Omental fat pad (tissue), 4 donors: Measurements from ENCODE around the gene RBM28. TPM values are rescaled to one million over a fixed set of nuclear protein-coding genes. Genes with fewer than 3 reads are reported as not detected.

Source experiments
- ATAC-seq: fragments of 150-250 bp; one replicate; pipeline ENCODE4 v1.9.1; 2016; ENCODE audit warnings: mild to moderate bottlenecking, moderate library complexity; ENCODE audit not compliant: low FRiP score
- DNase-seq: peaks from one replicate; pipeline ENCODE4 v3.0.0-alpha.2; 2019; ENCODE audit warnings: low spot score
- CTCF ChIP-seq, 3 donors: fragments of 450-650 bp; IDR thresholded peaks; one replicate each; pipeline ENCODE4 v1.5.1; 2016 to 2017; ENCODE audit warnings: antibody characterized with exemption in 3 of 3, mild to moderate bottlenecking in 3 of 3, moderate library complexity in 2 of 3
- total RNA-seq, 4 donors: library from RNA; depleted of rRNA; stranded (reverse); fragments of >200 nt; gene quantifications; one replicate each; pipeline ENCODE4 v1.1.0, GENCODE V29; 2016

The RBM28 gene
- total RNA-seq, 4 donors from 2014 or later: 21.5 to 79.0 (median 29.5) TPM

- DNase-seq (no peak), ATAC-seq (no peak)
- TF ChIP-seq CTCF (IDR thresholded peaks at IDR 0.05): no peak
Observed at GRCh38 chr7:128323459-128324367, 20.0 kb downstream of the RBM28 start.

- no peak for ATAC-seq
Observed at GRCh38 chr7:128323040-128323439, 20.7 kb downstream of the RBM28 start.

GRCh38 chr7:128322040-128322643 is 21.6 kb downstream of the RBM28 start:
- ATAC-seq (no peak), DNase-seq (no peak)
- TF ChIP-seq CTCF (IDR thresholded peaks at IDR 0.05): no peak

More at GRCh38 chr7:128323040-128323439, 20.7 kb downstream of the RBM28 start:
- DNase-seq: no peak
- no peak for TF ChIP-seq CTCF (IDR thresholded peaks at IDR 0.05)

- TF ChIP-seq CTCF (IDR thresholded peaks at IDR 0.05): no peak
- ATAC-seq: no peak
- no peak for DNase-seq
Observed at GRCh38 chr7:128321044-128321422, 22.7 kb downstream of the RBM28 start.

- ATAC-seq (no peak), DNase-seq (no peak)
- TF ChIP-seq CTCF (IDR thresholded peaks at IDR 0.05): no peak
Observed at GRCh38 chr7:128318691-128319090, 25.0 kb downstream of the RBM28 start.

GRCh38 chr7:128311013-128311412 is 32.7 kb downstream of the RBM28 start:
- DNase-seq (no peak), ATAC-seq (no peak)
- TF ChIP-seq CTCF (IDR thresholded peaks at IDR 0.05): no peak
